Hepatocyte (in vitro differentiated cells): Measurements from ENCODE around the gene EPHA1.

Experiments used
- CTCF ChIP-seq: fragments of 200-600 bp; sonication (generic); IDR thresholded peaks from 2 replicates; pipeline ENCODE4 v1.5.1; 2016; ENCODE audit warnings: antibody characterized with exemption, mild to moderate bottlenecking; ENCODE audit not compliant: poor library complexity
- EZH2 ChIP-seq: fragments of 200-600 bp; sonication (generic); IDR thresholded peaks from 2 replicates; pipeline ENCODE4 v1.6.1; 2016; ENCODE audit warnings: antibody characterized with exemption, mild to moderate bottlenecking, borderline replicate concordance
- EZH2phosphoT487 ChIP-seq: fragments of 200-600 bp; sonication (generic); IDR thresholded peaks from one replicate; pipeline ENCODE4 v1.6.1; 2018; ENCODE audit warnings: antibody characterized with exemption, mild to moderate bottlenecking, low read depth, moderate library complexity; ENCODE audit not compliant: unreplicated experiment, severe bottlenecking

GRCh38 chr7:143356414-143357050, 52.1 kb downstream of the EPHA1 start:
- TF ChIP-seq CTCF (no peak), EZH2 (no peak), EZH2phosphoT487 (no peak)
